Thyroid gland (tissue), 4 donors: ENCODE results near the gene SNRPB2.

ENCODE experiments used
- CTCF ChIP-seq, 6 experiments: fragments of 200-600 bp in 3 of 6; fragments of 450-650 bp in 3 of 6; sonication (generic) in 3 of 6; IDR thresholded peaks; one replicate each; pipeline ENCODE4 v1.5.1; 2016 to 2019; ENCODE audit warnings: antibody characterized with exemption in 6 of 6, mild to moderate bottlenecking in 2 of 6, inconsistent platforms in 1 of 6, moderate library complexity in 1 of 6
- POLR2A ChIP-seq, 2 donors: fragments of 450-650 bp; IDR thresholded peaks; one replicate each; pipeline ENCODE4 v1.6.1; 2017; ENCODE audit warnings: antibody characterized with exemption in 2 of 2, mild to moderate bottlenecking in 2 of 2, moderate library complexity in 1 of 2

GRCh38 chr20:16692009-16692408, 37.8 kb upstream of the SNRPB2 start:
- TF ChIP-seq CTCF (IDR thresholded peaks at IDR 0.05) (no peak), POLR2A (IDR thresholded peaks at IDR 0.05) (no peak)
